Measurements from ENCODE around the gene GRM3. TPM values are rescaled to one million over a fixed set of nuclear protein-coding genes. Genes with fewer than 3 reads are reported as not detected.

Gene GRM3
- polyA plus RNA-seq, 1 of the 3 experiments (the other 2 are of a cell fraction) = not detected

- no peaks in the 10 kb centered on the region for H3K79me2 ChIP-seq (ENCODE audit: insufficient read depth)
- H3K9me3 ChIP-seq = no peaks in the 10 kb centered on the region
- no peak overlapping the region for H3K27ac ChIP-seq (ENCODE audit: low read depth in 2 of 2, low read length in 1 of 2)
- 2% methylated on average over 13 of the region's 13 CpGs for WGBS (ENCODE audit: low lambda C conversion rate)
- no peaks in the 10 kb centered on the region for H4K20me1 ChIP-seq (ENCODE audit: insufficient read depth)
- no peak overlapping the region for H3K4me3 ChIP-seq (ENCODE audit: low read depth in 2 of 2, low read length in 1 of 2)
- H3K4me2 ChIP-seq = peak overlapping the region; percentile 75; the same call in 1 of the 2 replicates
- H3K27me3 ChIP-seq (ENCODE audit: insufficient read depth) = peaks cover 30% of the 10 kb centered on the region
- no peak overlapping the region for H2AFZ ChIP-seq (ENCODE audit: low read depth)
- no peak overlapping the region for H3K9ac ChIP-seq
- no peaks in the 10 kb centered on the region for H3K9me2 ChIP-seq
- no peak for DNase-seq
- H3K4me1 ChIP-seq (ENCODE audit: control insufficient read depth in 1 of 2, insufficient read depth in 2 of 2, low read depth in 1 of 2, low read length in 1 of 2) = peaks cover 0 to 19% of the 10 kb centered on the region in 2 experiments; a peak in 2 of 4 replicates
- CTCF ChIA-PET = interaction anchor here (0.8 to 1.1 kb wide), 2 partner anchors 22 to 260 kb away, joined by 3 read pairs; no protein-coding TSS in a partner anchor
- no peak for TF ChIP-seq FOSL2 (IDR thresholded peaks at IDR 0.05; ENCODE audit: borderline replicate concordance, low read depth)
- TF ChIP-seq TCF12 (IDR thresholded peaks at IDR 0.05) = no peak
- no peak for TF ChIP-seq NRF1 (IDR thresholded peaks at IDR 0.05; ENCODE audit: low read depth, low read length)
- no peak for TF ChIP-seq RAD21 (IDR thresholded peaks at IDR 0.05; ENCODE audit: low read length)
- no peak for TF ChIP-seq FOXJ3 (CRISPR knock-in tag; IDR thresholded peaks at IDR 0.05)
- TF ChIP-seq MAX (IDR thresholded peaks at IDR 0.05; ENCODE audit: low read depth) = no peak
- no peak for TF ChIP-seq GATA2 (CRISPR knock-in tag; IDR thresholded peaks at IDR 0.05)
- no peak for TF ChIP-seq YY1 (IDR thresholded peaks at IDR 0.05; ENCODE audit: low read depth)
- H3F3A ChIP-seq (replicated peaks; ENCODE audit: insufficient read depth) = no peaks in the 10 kb centered on the region
- H3K36me3 ChIP-seq (replicated peaks in 1 of 2; ENCODE audit: control insufficient read depth in 1 of 2, insufficient read depth in 2 of 2, low read length in 1 of 2) = no peaks in the 10 kb centered on the region
- POLR2A ChIA-PET = no interaction called here
These were observed 1.5 kb downstream of the GRM3 start for GRCh38 chr7:86645225-86645608.

GRCh38 chr7:86645676-86646276 lies 2.1 kb downstream of the GRM3 start:
- peaks cover 30% of the 10 kb centered on the region for H3K27me3 ChIP-seq (ENCODE audit: insufficient read depth)
- peak; percentile 8 for DNase-seq
- H3K9ac ChIP-seq = no peak overlapping the region
- no peak overlapping the region for H2AFZ ChIP-seq (ENCODE audit: low read depth)
- H3K27ac ChIP-seq (ENCODE audit: low read depth in 2 of 2, low read length in 1 of 2) = no peak overlapping the region
- H3K36me3 ChIP-seq (replicated peaks in 1 of 2; ENCODE audit: control insufficient read depth in 1 of 2, insufficient read depth in 2 of 2, low read length in 1 of 2) = no peaks in the 10 kb centered on the region
- CTCF ChIA-PET = interaction anchor here (1.1 kb wide), 1 partner anchor 23 kb away, joined by 3 read pairs; no protein-coding TSS in a partner anchor
- WGBS (ENCODE audit: low lambda C conversion rate) = 26% methylated on average over 2 of the region's 2 CpGs
- H3K4me1 ChIP-seq (ENCODE audit: control insufficient read depth in 1 of 2, insufficient read depth in 2 of 2, low read depth in 1 of 2, low read length in 1 of 2) = peaks cover 0 to 19% of the 10 kb centered on the region in 2 experiments; a peak in 2 of 4 replicates
- POLR2A ChIA-PET = no interaction called here
- H3K4me3 ChIP-seq (ENCODE audit: low read depth in 2 of 2, low read length in 1 of 2) = no peak overlapping the region
- no peaks in the 10 kb centered on the region for H3K79me2 ChIP-seq (ENCODE audit: insufficient read depth)
- TF ChIP-seq FOXM1 (IDR thresholded peaks at IDR 0.05; ENCODE audit: low read depth) (no peak), USF2 (IDR thresholded peaks at IDR 0.05; ENCODE audit: borderline replicate concordance, low read depth, low read length) (no peak), SMC3 (IDR thresholded peaks at IDR 0.05; ENCODE audit: low read depth, low read length) (no peak), ZBTB33 (IDR thresholded peaks at IDR 0.05; ENCODE audit: borderline replicate concordance, low read depth) (no peak), TCF12 (IDR thresholded peaks at IDR 0.05) (no peak), JUND (IDR thresholded peaks at IDR 0.05) (no peak), RCOR1 (IDR thresholded peaks at IDR 0.05; ENCODE audit: low read length) (no peak), ELF1 (IDR thresholded peaks at IDR 0.05) (no peak), GABPA (IDR thresholded peaks at IDR 0.05; ENCODE audit: low read depth) (no peak), REST (IDR thresholded peaks at IDR 0.05; ENCODE audit: low read depth, low read length) (no peak), POLR2AphosphoS5 (IDR thresholded peaks at IDR 0.05; ENCODE audit: low read depth, low read length) (no peak), TEAD4 (IDR thresholded peaks at IDR 0.05; ENCODE audit: borderline replicate concordance, insufficient read depth) (no peak), NRF1 (IDR thresholded peaks at IDR 0.05; ENCODE audit: low read depth, low read length) (no peak), MXI1 (IDR thresholded peaks at IDR 0.05; ENCODE audit: low read depth, low read length) (no peak), EP300 (IDR thresholded peaks at IDR 0.05; ENCODE audit: borderline replicate concordance in 1 of 2, low read depth in 1 of 2, low read length in 1 of 2) (no peak)
- H3K9me3 ChIP-seq = no peaks in the 10 kb centered on the region
- H3K4me2 ChIP-seq = no peak overlapping the region
- no peaks in the 10 kb centered on the region for H4K20me1 ChIP-seq (ENCODE audit: insufficient read depth)
- no peaks in the 10 kb centered on the region for H3F3A ChIP-seq (replicated peaks; ENCODE audit: insufficient read depth)
- no peaks in the 10 kb centered on the region for H3K9me2 ChIP-seq

All from SK-N-SH (cell line).